NT2/D1 (cell line): ENCODE results near the gene TUFT1.

Experiments
- SUZ12 ChIP-seq: IDR thresholded peaks from 2 replicates; pipeline ENCODE4 v1.6.1; 2011; ENCODE audit not compliant: insufficient read length, insufficient read depth; ENCODE audit errors: extremely low read depth
- YY1 ChIP-seq: IDR thresholded peaks from 2 replicates; pipeline ENCODE4 v1.6.1; 2011; ENCODE audit not compliant: insufficient read length, insufficient read depth
- ZNF274 ChIP-seq: IDR thresholded peaks from 2 replicates; pipeline ENCODE4 v1.6.1; 2011; ENCODE audit warnings: mild to moderate bottlenecking, low read depth, low read length

DNA sequence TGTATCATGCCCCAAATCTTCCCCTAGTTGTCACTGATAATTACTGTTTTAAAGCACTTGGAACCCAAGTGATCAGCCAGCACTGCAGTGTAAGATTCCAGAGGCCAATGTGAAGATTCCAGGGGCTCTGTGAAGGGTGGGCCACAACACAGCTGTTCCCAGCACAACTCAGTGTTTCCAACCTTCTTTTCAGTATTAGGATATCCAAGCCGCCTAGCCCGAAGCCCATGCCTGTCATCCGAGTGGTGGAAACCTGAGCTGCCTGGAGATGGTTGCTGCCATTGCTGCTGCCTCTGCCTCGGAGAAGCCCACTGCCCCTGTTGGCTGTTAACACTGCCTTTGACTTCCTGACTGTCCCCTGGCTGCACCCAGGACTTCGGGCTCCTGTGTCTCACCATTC, 41.3 kb downstream of the TUFT1 start:
- TF ChIP-seq SUZ12 (no peak), ZNF274 (no peak), YY1 (no peak)
